Thoracic aorta (tissue), 2 donors: ENCODE measurements around the gene KHDRBS1. TPM values are rescaled to one million over a fixed set of nuclear protein-coding genes. Genes with fewer than 3 reads are reported as not detected.

ENCODE experiments used
- ATAC-seq: fragments of 150-250 bp; one replicate; pipeline ENCODE4 v1.8.0; 2017; ENCODE audit warnings: low read depth; ENCODE audit not compliant: insufficient number of reproducible peaks, low FRiP score
- DNase-seq: peaks from one replicate; pipeline ENCODE4 v3.0.0-alpha.2; 2020; ENCODE audit warnings: low spot score
- H3K27ac ChIP-seq, 2 donors: fragments of 200-600 bp; sonication (generic); 1 replicate in 1 of 2; 2 replicates in 1 of 2; pipeline ENCODE4 v1.5.1; 2016; ENCODE audit warnings: mild to moderate bottlenecking in 2 of 2, moderate library complexity in 2 of 2
- H3K27me3 ChIP-seq: fragments of 200-600 bp; sonication (generic); replicated peaks from 2 replicates; pipeline ENCODE4 v1.6.0; 2016; ENCODE audit warnings: mild to moderate bottlenecking; ENCODE audit not compliant: insufficient read depth
- H3K36me3 ChIP-seq: fragments of 200-600 bp; sonication (generic); one replicate; pipeline ENCODE4 v1.5.1; 2016
- H3K4me1 ChIP-seq, 2 donors: fragments of 200-600 bp; sonication (generic); 1 replicate in 1 of 2; 2 replicates in 1 of 2; pipeline versions ENCODE4 v1.5.1 to v1.6.0; 2016; ENCODE audit warnings: low read depth in 2 of 2, mild to moderate bottlenecking in 1 of 2; ENCODE audit not compliant: control insufficient read depth in 1 of 2
- H3K4me3 ChIP-seq: fragments of 200-600 bp; sonication (generic); 2 replicates; pipeline ENCODE4 v1.5.1; 2016; ENCODE audit warnings: mild to moderate bottlenecking
- H3K9me3 ChIP-seq: fragments of 200-600 bp; sonication (generic); 2 replicates; pipeline ENCODE4 v1.5.1; 2016
- total RNA-seq, 2 donors: library from RNA; depleted of rRNA; stranded (reverse); fragments of >200 nt; gene quantifications; one replicate each; pipeline versions ENCODE4 v1.1.0 to v1.2.3, GENCODE V29; 2016
- TF ChIP-seq, protein P1 (sequence below): fragments of 200-600 bp; sonication (generic); IDR thresholded peaks from one replicate; pipeline ENCODE4 v1.5.1; 2019; ENCODE audit warnings: antibody characterized with exemption

Gene KHDRBS1
- total RNA-seq, 2 donors from 2014 or later: 45.5 to 82.6 TPM

DNA sequence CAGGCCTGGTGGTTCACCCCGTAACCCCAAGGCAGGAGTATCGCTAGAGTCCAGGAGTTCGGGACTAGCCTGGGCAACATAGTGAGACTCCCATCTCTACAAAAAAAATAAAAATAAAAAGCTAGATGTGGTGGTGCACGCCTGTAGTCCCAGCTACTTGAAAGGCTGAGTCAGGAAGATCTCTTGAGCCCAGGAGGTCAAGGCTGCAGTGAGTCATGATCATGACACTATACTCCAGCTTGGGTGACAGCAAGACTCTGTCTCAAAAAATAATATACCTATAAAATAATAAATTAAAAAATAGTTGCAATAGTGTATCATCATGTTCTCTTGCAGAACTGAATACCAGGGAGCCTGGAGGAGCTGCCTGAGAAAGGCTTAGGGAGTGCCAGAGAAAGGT is 39.2 kb downstream of the KHDRBS1 start:
- Histone ChIP-seq H3K4me1 (no peaks in the 10 kb centered on the region), H3K9me3 (no peaks in the 10 kb centered on the region), H3K27ac (no peak overlapping the region), H3K4me3 (no peak overlapping the region), H3K27me3 (no peaks in the 10 kb centered on the region), H3K36me3 (peaks cover 37% of the 10 kb centered on the region)
- TF ChIP-seq, protein P1, sequence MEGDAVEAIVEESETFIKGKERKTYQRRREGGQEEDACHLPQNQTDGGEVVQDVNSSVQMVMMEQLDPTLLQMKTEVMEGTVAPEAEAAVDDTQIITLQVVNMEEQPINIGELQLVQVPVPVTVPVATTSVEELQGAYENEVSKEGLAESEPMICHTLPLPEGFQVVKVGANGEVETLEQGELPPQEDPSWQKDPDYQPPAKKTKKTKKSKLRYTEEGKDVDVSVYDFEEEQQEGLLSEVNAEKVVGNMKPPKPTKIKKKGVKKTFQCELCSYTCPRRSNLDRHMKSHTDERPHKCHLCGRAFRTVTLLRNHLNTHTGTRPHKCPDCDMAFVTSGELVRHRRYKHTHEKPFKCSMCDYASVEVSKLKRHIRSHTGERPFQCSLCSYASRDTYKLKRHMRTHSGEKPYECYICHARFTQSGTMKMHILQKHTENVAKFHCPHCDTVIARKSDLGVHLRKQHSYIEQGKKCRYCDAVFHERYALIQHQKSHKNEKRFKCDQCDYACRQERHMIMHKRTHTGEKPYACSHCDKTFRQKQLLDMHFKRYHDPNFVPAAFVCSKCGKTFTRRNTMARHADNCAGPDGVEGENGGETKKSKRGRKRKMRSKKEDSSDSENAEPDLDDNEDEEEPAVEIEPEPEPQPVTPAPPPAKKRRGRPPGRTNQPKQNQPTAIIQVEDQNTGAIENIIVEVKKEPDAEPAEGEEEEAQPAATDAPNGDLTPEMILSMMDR: no peak
- DNase-seq: no peak
- no peak for ATAC-seq

DNA sequence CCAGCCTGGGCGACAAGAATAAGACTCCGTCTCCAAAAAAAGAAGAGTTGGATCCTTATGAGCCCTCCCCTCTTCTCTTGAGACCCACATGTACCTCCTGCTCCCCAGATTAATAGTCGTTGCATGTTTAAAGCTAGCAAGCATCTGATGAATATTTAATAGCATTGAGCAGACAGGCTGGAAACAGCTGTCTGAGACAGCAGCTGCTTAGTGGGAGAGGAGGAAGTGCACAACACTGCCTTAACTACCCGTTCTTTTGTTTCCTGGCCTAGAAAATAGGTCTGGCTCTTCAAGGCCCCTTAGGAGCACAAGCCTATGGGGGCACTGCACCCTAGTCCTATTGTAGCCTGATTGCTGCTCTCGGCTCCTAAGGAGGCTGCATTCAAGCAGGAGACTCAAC is 41.7 kb downstream of the KHDRBS1 start:
- ATAC-seq (no peak), DNase-seq (no peak)
- peaks cover 48% of the 10 kb centered on the region for H3K36me3 ChIP-seq
- TF ChIP-seq, protein P1: no peak
- H3K4me1 ChIP-seq: no peaks in the 10 kb centered on the region
- no peaks in the 10 kb centered on the region for H3K27me3 ChIP-seq
- no peak overlapping the region for H3K4me3 ChIP-seq
- H3K27ac ChIP-seq: no peak overlapping the region
- H3K9me3 ChIP-seq: no peaks in the 10 kb centered on the region

DNA sequence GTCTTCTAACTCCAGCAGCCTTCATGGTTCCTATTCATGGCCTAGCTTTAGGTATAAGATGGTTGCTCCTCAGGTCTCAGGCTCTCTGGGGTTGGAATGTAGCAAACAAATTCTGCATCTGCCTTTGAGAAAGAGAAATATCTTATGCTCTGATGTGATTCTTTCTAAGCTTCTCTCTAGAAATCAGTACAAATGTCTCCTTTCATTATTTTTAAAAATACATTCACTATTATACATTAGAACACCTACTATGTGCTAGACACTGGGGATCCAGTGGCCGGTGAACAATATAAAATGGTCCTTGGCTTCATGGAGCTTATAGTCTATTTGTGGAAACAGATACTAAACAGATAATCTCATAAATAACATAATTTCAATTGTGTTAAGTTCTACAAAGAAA is 42.9 kb downstream of the KHDRBS1 start:
- DNase-seq: no peak
- H3K9me3 ChIP-seq: no peaks in the 10 kb centered on the region

DNA sequence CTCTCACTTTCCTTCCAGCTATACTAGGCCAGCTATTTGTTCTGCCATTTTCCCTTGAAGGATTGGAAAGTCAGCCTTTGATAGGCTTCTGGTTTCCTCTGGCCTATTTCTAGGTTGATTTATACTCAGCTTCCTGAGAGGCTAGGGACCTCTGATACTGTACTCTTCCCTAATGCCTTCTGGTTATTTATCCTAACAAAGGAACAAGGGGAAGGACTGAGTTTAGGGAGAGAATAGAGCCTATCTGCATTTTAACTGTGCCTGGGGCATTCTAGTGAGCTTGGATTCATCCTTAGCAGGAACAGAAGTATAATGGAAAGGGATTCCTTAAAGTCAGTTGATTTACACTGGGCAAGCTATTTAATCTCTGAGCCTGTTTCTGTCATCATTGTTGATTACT is 47.2 kb downstream of the KHDRBS1 start:
- DNase-seq: no peak
- H3K27ac ChIP-seq: peak overlapping the region; percentile 25 to 79
- peaks cover 25% of the 10 kb centered on the region for H3K36me3 ChIP-seq
- ATAC-seq: no peak
- H3K4me3 ChIP-seq: no peak overlapping the region
- no peaks in the 10 kb centered on the region for H3K9me3 ChIP-seq
- H3K4me1 ChIP-seq: peaks cover 9 to 27% of the 10 kb centered on the region in 2 donors
- no peaks in the 10 kb centered on the region for H3K27me3 ChIP-seq
- TF ChIP-seq, protein P1: no peak

More for the DNA sequence above, 42.9 kb downstream of the KHDRBS1 start:
- TF ChIP-seq, protein P1: no peak
- ATAC-seq: no peak
- Histone ChIP-seq H3K27ac (no peak overlapping the region), H3K4me3 (no peak overlapping the region), H3K4me1 (peaks cover 0 to 4% of the 10 kb centered on the region in 2 donors), H3K27me3 (no peaks in the 10 kb centered on the region), H3K36me3 (peaks cover 54% of the 10 kb centered on the region)

DNA sequence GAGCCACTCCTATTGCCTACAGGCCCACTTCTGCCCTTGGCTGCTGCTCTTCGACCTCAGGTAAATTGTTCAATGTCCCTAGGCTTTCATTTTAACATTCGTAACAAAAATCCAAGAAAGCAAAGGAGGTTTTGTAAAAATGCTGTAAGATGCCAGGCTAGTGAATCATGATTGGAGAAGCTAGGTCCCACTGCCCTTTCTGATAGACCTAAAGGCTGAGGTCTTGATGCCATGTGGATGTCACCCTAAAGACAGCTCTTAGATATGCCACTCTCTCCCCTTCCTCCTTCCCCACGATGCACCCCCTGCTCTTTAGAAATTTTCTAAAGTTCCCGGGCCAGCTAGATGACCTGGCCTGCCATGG is 49.2 kb downstream of the KHDRBS1 start:
- no peak for DNase-seq
- H3K4me1 ChIP-seq: peaks cover 22 to 44% of the 10 kb centered on the region in 2 donors
- peak overlapping the region; percentile 79 to 82 for H3K27ac ChIP-seq
- peaks cover 25% of the 10 kb centered on the region for H3K36me3 ChIP-seq
- H3K4me3 ChIP-seq: no peak overlapping the region
- TF ChIP-seq, protein P1: no peak
- no peaks in the 10 kb centered on the region for H3K27me3 ChIP-seq
- no peaks in the 10 kb centered on the region for H3K9me3 ChIP-seq
- ATAC-seq: no peak
